ENCODE results near the gene GNB3. TPM values are rescaled to one million over a fixed set of nuclear protein-coding genes. Genes with fewer than 3 reads are reported as not detected.
A peak's percentile ranks its signal among the peaks of the same experiment; 100 is the strongest.

The GNB3 gene
- total RNA-seq, 1 experiment from 2014 or later = 0.21 TPM

DNA sequence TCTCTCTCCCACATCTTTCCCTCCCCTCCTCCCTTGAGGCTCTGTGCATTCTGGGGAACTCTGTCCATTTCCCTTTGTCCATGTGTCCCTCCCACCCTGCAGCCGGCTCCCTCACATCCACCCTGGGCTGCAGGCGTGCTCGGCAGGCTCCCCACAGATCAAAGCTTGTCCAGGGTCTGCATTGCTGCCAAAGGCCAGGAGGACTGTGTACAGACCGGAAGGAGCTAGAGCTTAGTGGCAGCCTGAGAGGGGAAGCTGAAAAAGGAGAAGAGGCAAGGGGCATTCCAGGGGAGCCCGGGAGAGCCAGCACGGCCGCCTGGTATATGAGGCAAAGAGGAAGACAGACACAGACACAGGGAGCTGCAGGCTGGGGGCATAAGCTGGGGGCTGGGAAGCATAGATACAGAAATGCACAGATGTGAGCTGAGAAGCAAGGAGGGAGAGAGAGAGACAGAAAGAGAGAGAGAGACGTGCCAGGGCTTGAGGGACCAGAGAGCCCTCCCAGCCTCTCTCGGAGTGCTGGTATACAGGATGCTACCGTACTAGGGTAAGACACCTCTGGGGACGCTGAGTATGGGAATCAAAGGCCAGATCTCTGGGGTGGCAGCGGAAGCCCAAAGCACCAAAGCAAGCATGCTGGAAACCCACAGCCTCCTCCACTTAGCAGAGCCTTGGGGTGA lies 48.1 kb upstream of the GNB3 start:
- in situ Hi-C loops (cut with HindIII; ENCODE audit: low pct_unique_long_range_greater_than_20kb, low sequenced_read_pairs) = no loop called here
- H3K27ac ChIP-seq (ENCODE audit: low read length) = no peak overlapping the region
- ATAC-seq = peak; percentile 70
- no peaks in the 10 kb centered on the region for H3K4me1 ChIP-seq (ENCODE audit: control insufficient read depth, insufficient read depth, low read length)
- intact Hi-C loops (cut with micrococcal nuclease; ENCODE audit: unreplicated experiment) = no loop called here
- no peak for DNase-seq (ENCODE audit: low read depth, low spot score)
- H3K36me3 ChIP-seq (ENCODE audit: control insufficient read depth, insufficient read depth, low read length) = no peaks in the 10 kb centered on the region
- H3K9me3 ChIP-seq (ENCODE audit: control insufficient read depth, insufficient read depth, low read depth, low read length) = no peaks in the 10 kb centered on the region
- ChIA-PET CTCF (interaction anchor here (0.6 kb wide), 1 partner anchor 143 kb away, joined by 4 read pairs; no protein-coding TSS in a partner anchor), POLR2A (interaction anchor here (0.6 kb wide), 1 partner anchor 15 kb away, joined by 7 read pairs; no protein-coding TSS in a partner anchor)
- no peaks in the 10 kb centered on the region for H3K27me3 ChIP-seq (ENCODE audit: control insufficient read depth, insufficient read depth, low read length)
- H3K4me3 ChIP-seq (ENCODE audit: low read depth in 2 of 2, low read length in 2 of 2) = no peak overlapping the region
- TF ChIP-seq, protein P1, sequence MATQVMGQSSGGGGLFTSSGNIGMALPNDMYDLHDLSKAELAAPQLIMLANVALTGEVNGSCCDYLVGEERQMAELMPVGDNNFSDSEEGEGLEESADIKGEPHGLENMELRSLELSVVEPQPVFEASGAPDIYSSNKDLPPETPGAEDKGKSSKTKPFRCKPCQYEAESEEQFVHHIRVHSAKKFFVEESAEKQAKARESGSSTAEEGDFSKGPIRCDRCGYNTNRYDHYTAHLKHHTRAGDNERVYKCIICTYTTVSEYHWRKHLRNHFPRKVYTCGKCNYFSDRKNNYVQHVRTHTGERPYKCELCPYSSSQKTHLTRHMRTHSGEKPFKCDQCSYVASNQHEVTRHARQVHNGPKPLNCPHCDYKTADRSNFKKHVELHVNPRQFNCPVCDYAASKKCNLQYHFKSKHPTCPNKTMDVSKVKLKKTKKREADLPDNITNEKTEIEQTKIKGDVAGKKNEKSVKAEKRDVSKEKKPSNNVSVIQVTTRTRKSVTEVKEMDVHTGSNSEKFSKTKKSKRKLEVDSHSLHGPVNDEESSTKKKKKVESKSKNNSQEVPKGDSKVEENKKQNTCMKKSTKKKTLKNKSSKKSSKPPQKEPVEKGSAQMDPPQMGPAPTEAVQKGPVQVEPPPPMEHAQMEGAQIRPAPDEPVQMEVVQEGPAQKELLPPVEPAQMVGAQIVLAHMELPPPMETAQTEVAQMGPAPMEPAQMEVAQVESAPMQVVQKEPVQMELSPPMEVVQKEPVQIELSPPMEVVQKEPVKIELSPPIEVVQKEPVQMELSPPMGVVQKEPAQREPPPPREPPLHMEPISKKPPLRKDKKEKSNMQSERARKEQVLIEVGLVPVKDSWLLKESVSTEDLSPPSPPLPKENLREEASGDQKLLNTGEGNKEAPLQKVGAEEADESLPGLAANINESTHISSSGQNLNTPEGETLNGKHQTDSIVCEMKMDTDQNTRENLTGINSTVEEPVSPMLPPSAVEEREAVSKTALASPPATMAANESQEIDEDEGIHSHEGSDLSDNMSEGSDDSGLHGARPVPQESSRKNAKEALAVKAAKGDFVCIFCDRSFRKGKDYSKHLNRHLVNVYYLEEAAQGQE (IDR thresholded peaks at IDR 0.05; ENCODE audit: insufficient read depth in 1 of 2, low read depth in 2 of 2, low read length in 1 of 2) = no peak
- TF ChIP-seq POLR2AphosphoS5 (IDR thresholded peaks at IDR 0.05; ENCODE audit: low read depth, low read length) = no peak
- TF ChIP-seq, protein P2, sequence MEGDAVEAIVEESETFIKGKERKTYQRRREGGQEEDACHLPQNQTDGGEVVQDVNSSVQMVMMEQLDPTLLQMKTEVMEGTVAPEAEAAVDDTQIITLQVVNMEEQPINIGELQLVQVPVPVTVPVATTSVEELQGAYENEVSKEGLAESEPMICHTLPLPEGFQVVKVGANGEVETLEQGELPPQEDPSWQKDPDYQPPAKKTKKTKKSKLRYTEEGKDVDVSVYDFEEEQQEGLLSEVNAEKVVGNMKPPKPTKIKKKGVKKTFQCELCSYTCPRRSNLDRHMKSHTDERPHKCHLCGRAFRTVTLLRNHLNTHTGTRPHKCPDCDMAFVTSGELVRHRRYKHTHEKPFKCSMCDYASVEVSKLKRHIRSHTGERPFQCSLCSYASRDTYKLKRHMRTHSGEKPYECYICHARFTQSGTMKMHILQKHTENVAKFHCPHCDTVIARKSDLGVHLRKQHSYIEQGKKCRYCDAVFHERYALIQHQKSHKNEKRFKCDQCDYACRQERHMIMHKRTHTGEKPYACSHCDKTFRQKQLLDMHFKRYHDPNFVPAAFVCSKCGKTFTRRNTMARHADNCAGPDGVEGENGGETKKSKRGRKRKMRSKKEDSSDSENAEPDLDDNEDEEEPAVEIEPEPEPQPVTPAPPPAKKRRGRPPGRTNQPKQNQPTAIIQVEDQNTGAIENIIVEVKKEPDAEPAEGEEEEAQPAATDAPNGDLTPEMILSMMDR (IDR thresholded peaks at IDR 0.05) = no peak
- TF ChIP-seq SIN3A (IDR thresholded peaks at IDR 0.05; ENCODE audit: borderline replicate concordance, insufficient read depth, low read depth, low read length) = no peak
- no peak for TF ChIP-seq TCF7L2 (IDR thresholded peaks at IDR 0.05; ENCODE audit: low read depth, low read length)
- no TSS peak for BruUV-seq (replicated peaks)

DNA sequence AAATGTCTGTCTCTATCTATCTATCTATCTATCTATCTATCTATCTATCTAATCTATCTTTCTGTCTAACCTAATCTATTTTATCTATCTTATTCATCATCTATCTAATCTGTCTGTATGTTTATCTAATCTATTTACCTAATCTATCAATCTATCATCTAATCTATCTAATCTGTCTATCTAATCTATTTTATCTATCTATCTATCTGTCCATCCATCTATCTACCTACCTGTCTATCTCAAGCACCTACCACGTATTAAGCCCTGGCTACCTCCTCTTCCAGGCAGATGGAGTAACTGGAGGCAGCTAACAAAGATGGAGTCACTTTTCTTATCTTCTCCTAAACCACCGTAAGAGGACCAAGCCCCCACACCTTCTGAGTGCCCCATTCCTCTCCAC lies 45.6 kb upstream of the GNB3 start:
- H3K9me3 ChIP-seq (ENCODE audit: control insufficient read depth, insufficient read depth, low read depth, low read length) = no peaks in the 10 kb centered on the region
- no peak for TF ChIP-seq SIN3A (IDR thresholded peaks at IDR 0.05; ENCODE audit: borderline replicate concordance, insufficient read depth, low read depth, low read length)
- no peak for TF ChIP-seq TCF7L2 (IDR thresholded peaks at IDR 0.05; ENCODE audit: low read depth, low read length)
- TF ChIP-seq, protein P2 (IDR thresholded peaks at IDR 0.05) = no peak
- TF ChIP-seq, protein P1 (IDR thresholded peaks at IDR 0.05; ENCODE audit: insufficient read depth in 1 of 2, low read depth in 2 of 2, low read length in 1 of 2) = no peak
- no peak for TF ChIP-seq POLR2AphosphoS5 (IDR thresholded peaks at IDR 0.05; ENCODE audit: low read depth, low read length)
- BruUV-seq (replicated peaks) = no TSS peak

More for the DNA sequence above, 45.6 kb upstream of the GNB3 start:
- H3K27me3 ChIP-seq (ENCODE audit: control insufficient read depth, insufficient read depth, low read length) = no peaks in the 10 kb centered on the region
- H3K4me1 ChIP-seq (ENCODE audit: control insufficient read depth, insufficient read depth, low read length) = no peaks in the 10 kb centered on the region
- ChIA-PET POLR2A (no interaction called here), CTCF (no interaction called here)
- intact Hi-C loops (cut with micrococcal nuclease; ENCODE audit: unreplicated experiment) (no loop called here), in situ Hi-C loops (cut with HindIII; ENCODE audit: low pct_unique_long_range_greater_than_20kb, low sequenced_read_pairs) (no loop called here)
- H3K27ac ChIP-seq (ENCODE audit: low read length) = no peak overlapping the region
- DNase-seq (ENCODE audit: low read depth, low spot score) (no peak), ATAC-seq (no peak)
- no peak overlapping the region for H3K4me3 ChIP-seq (ENCODE audit: low read depth in 2 of 2, low read length in 2 of 2)
- H3K36me3 ChIP-seq (ENCODE audit: control insufficient read depth, insufficient read depth, low read length) = no peaks in the 10 kb centered on the region
